Measurements from ENCODE around the gene P2RY6.

The P2RY6 gene

GRCh38 chr11:73243093-73243485 lies 29.0 kb upstream of the P2RY6 start:
- DNase-seq (ENCODE audit: low read depth), result no peak
- no peak for TF ChIP-seq CTCF (IDR thresholded peaks at IDR 0.05; ENCODE audit: control insufficient read depth, extremely low read depth, insufficient read depth)
- no peak overlapping the region for H3K4me3 ChIP-seq (ENCODE audit: low read depth, low read length)

GRCh38 chr11:73244589-73245240 lies 27.4 kb upstream of the P2RY6 start:
- no peak for TF ChIP-seq CTCF (IDR thresholded peaks at IDR 0.05; ENCODE audit: control insufficient read depth, extremely low read depth, insufficient read depth)
- no peak for DNase-seq (ENCODE audit: low read depth)

GRCh38 chr11:73245461-73245860 lies 26.7 kb upstream of the P2RY6 start:
- TF ChIP-seq CTCF (IDR thresholded peaks at IDR 0.05; ENCODE audit: control insufficient read depth, extremely low read depth, insufficient read depth), result no peak
- DNase-seq (ENCODE audit: low read depth), result no peak
- H3K4me3 ChIP-seq (ENCODE audit: low read depth, low read length), result no peak overlapping the region

More at GRCh38 chr11:73244589-73245240, 27.4 kb upstream of the P2RY6 start:
- H3K4me3 ChIP-seq (ENCODE audit: low read depth, low read length), result no peak overlapping the region

- no peak for DNase-seq (ENCODE audit: low read depth)
- no peak overlapping the region for H3K4me3 ChIP-seq (ENCODE audit: low read depth, low read length)
- TF ChIP-seq CTCF (IDR thresholded peaks at IDR 0.05; ENCODE audit: control insufficient read depth, extremely low read depth, insufficient read depth), result no peak
Measured at GRCh38 chr11:73246303-73246702, 25.8 kb upstream of the P2RY6 start.

- no peak overlapping the region for H3K4me3 ChIP-seq (ENCODE audit: low read depth, low read length)
- no peak for TF ChIP-seq CTCF (IDR thresholded peaks at IDR 0.05; ENCODE audit: control insufficient read depth, extremely low read depth, insufficient read depth)
- DNase-seq (ENCODE audit: low read depth), result no peak
Measured at GRCh38 chr11:73248526-73249185, 23.5 kb upstream of the P2RY6 start.

- no peak overlapping the region for H3K4me3 ChIP-seq (ENCODE audit: low read depth, low read length)
- no peak for DNase-seq (ENCODE audit: low read depth)
- no peak for TF ChIP-seq CTCF (IDR thresholded peaks at IDR 0.05; ENCODE audit: control insufficient read depth, extremely low read depth, insufficient read depth)
Measured at GRCh38 chr11:73249304-73249703, 22.8 kb upstream of the P2RY6 start.
